ENCODE results near the gene SEPTIN7.
A peak's percentile ranks its signal among the peaks of the same experiment; 100 is the strongest.

The SEPTIN7 gene

GRCh38 chr7:35804231-35804970 lies 3.5 kb downstream of the SEPTIN7 start:
- CTCF ChIA-PET = interaction anchor here (0.6 kb wide), 1 partner anchor 515 kb away, joined by 7 read pairs; no protein-coding TSS in a partner anchor
- no peak for DNase-seq (ENCODE audit: low spot score)
- no peak overlapping the region for H3K27ac ChIP-seq
- POLR2A ChIA-PET (ENCODE audit: low non-redundant PET) = no interaction called here
- TF ChIP-seq CTCF (conservative IDR thresholded peaks at IDR 0.05; ENCODE audit: low read depth) = no peak

DNA sequence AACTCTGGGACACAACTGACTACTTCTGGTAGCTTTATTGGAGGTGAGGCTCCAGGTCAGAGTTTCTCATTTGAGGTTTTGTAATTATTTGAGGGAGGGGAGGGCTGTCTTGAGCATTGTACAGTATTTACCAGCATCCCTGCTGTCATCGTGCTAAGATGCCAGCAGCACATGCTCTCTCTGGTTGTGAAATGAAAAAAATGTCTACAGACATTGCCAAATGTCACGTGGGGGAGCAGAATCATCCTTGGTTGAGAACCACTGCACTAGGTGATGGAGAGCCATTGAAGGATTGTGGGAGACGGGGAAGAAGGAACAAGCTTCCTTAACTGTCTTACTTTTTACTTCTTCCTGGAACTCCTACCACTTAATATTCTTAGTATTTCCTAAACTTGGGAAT lies 5.0 kb downstream of the SEPTIN7 start:
- ChIA-PET CTCF (no interaction called here), POLR2A (ENCODE audit: low non-redundant PET) (no interaction called here)
- no peak for TF ChIP-seq CTCF (conservative IDR thresholded peaks at IDR 0.05; ENCODE audit: low read depth)
- no peak for DNase-seq (ENCODE audit: low spot score)
- no peak overlapping the region for H3K27ac ChIP-seq

- H3K27ac ChIP-seq = no peak overlapping the region
- CTCF ChIA-PET = no interaction called here
- TF ChIP-seq CTCF (conservative IDR thresholded peaks at IDR 0.05; ENCODE audit: low read depth) = no peak
- POLR2A ChIA-PET (ENCODE audit: low non-redundant PET) = no interaction called here
- DNase-seq (ENCODE audit: low spot score) = peak; percentile 23
These were observed 15.7 kb downstream of the SEPTIN7 start for GRCh38 chr7:35816514-35816913.

DNA sequence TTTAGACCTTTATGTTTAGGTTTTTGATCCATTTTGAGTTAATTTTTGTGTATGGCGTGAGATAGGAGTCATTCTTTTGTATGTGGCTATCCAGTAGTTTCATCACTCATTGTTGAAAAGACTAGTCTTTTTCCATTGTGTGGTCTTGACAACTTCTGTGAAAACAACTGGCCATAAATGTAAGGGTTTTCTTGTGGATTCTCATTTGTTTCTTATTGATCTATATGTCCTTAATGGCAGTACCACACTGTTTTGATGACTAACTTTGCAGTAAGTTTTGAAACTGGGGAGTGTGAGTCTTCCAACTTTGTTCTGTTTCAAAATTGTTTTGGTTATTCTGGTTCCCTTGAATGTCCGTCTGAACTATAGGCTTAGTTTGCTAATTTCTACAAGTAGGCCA lies 16.3 kb downstream of the SEPTIN7 start:
- CTCF ChIA-PET = no interaction called here
- DNase-seq (ENCODE audit: low spot score) = no peak
- POLR2A ChIA-PET (ENCODE audit: low non-redundant PET) = no interaction called here
- no peak for TF ChIP-seq CTCF (conservative IDR thresholded peaks at IDR 0.05; ENCODE audit: low read depth)
- no peak overlapping the region for H3K27ac ChIP-seq

DNA sequence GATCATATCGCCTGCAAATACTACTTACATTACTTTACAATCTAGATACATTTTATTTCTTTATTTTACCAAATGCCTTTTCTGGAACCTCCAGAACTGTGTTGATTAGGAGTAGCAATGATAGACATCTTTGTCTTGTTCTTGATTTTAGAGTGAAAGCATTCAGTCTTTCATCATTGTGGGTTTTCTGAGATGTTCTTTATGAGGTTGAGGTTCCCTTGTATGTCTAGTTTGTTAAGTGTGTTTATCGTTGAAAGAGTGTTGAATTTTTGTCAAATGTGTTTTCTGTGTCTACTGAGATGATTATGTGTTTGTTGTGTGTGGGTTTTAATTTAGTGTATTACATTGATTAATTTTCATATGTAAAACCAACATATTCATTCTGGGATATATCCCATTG lies 17.1 kb downstream of the SEPTIN7 start:
- no peak overlapping the region for H3K27ac ChIP-seq
- DNase-seq (ENCODE audit: low spot score) = no peak
- POLR2A ChIA-PET (ENCODE audit: low non-redundant PET) = no interaction called here
- CTCF ChIA-PET = no interaction called here
- no peak for TF ChIP-seq CTCF (conservative IDR thresholded peaks at IDR 0.05; ENCODE audit: low read depth)

DNA sequence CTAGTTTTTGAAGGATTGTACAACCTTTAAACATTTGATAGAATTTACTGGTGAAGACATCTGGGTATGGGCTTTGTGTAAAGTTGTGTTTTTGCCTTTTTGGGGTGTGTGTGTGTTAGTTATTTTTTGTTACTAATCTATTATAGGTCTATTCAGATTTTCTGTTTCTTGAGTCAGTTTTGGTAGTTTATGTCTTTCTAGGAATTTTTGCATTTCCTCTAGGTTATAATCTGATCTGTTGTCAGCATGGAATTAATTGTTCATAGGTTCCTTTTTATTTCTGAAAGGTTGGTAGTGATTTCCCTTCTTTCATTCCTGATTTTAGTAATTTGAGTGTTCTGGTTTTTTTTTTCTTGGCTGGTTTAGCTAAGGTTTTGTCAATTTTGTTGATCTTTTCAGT lies 17.7 kb downstream of the SEPTIN7 start:
- ChIA-PET POLR2A (ENCODE audit: low non-redundant PET) (no interaction called here), CTCF (no interaction called here)
- no peak for DNase-seq (ENCODE audit: low spot score)
- no peak for TF ChIP-seq CTCF (conservative IDR thresholded peaks at IDR 0.05; ENCODE audit: low read depth)
- no peak overlapping the region for H3K27ac ChIP-seq
